Measurements from ENCODE around the gene LMOD2.

- TF ChIP-seq ZNF580 (tag by site-specific recombination; IDR thresholded peaks at IDR 0.05), result no peak
- no peak for TF ChIP-seq SP2 (tag by site-specific recombination; IDR thresholded peaks at IDR 0.05)
- no peak for TF ChIP-seq INSM2 (tag by site-specific recombination; IDR thresholded peaks at IDR 0.05)
- TF ChIP-seq ZBTB21 (tag by site-specific recombination; IDR thresholded peaks at IDR 0.05), result no peak
- TF ChIP-seq CTCF (tag by site-specific recombination; IDR thresholded peaks at IDR 0.05), result no peak
- no peak for TF ChIP-seq ZBTB1 (tag by site-specific recombination; IDR thresholded peaks at IDR 0.05)
- TF ChIP-seq ZNF148 (tag by site-specific recombination; IDR thresholded peaks at IDR 0.05; ENCODE audit: borderline replicate concordance), result no peak
- no peak for TF ChIP-seq REST (tag by site-specific recombination; IDR thresholded peaks at IDR 0.05)
- TF ChIP-seq GLI4 (tag by site-specific recombination; IDR thresholded peaks at IDR 0.05), result no peak
Observed at GRCh38 chr7:123641901-123642300, 13.8 kb upstream of the LMOD2 start.

All from HEK293 (cell line).